Osteocyte (in vitro differentiated cells): ENCODE results near the gene SMIM14. TPM values are rescaled to one million over a fixed set of nuclear protein-coding genes. Genes with fewer than 3 reads are reported as not detected.
A peak's percentile ranks its signal among the peaks of the same experiment; 100 is the strongest.
"Not testable (repeated sequence)": the region's sequence is repeated elsewhere in the genome, so short reads cannot be mapped to it uniquely, and the experiment has no call there.

Source experiments
- DNase-seq: peaks from one replicate; pipeline ENCODE4 v3.0.0; 2021; ENCODE audit warnings: mixed read lengths; ENCODE audit not compliant: unreplicated experiment; ENCODE audit errors: extremely low spot score
- H3K27ac Mint-ChIP-seq: one replicate; pipeline ENCODE4 v1.8.0; 2021; ENCODE audit warnings: mild to moderate bottlenecking, mixed read lengths; ENCODE audit not compliant: unreplicated experiment
- H3K27me3 Mint-ChIP-seq: one replicate; pipeline ENCODE4 v1.8.0; 2021; ENCODE audit warnings: mixed read lengths; ENCODE audit not compliant: unreplicated experiment
- H3K36me3 Mint-ChIP-seq: one replicate; pipeline ENCODE4 v1.8.0; 2021; ENCODE audit warnings: mixed read lengths; ENCODE audit not compliant: unreplicated experiment
- H3K4me1 Mint-ChIP-seq: one replicate; pipeline ENCODE4 v1.8.0; 2021; ENCODE audit warnings: mixed read lengths; ENCODE audit not compliant: unreplicated experiment
- H3K4me3 Mint-ChIP-seq: one replicate; pipeline ENCODE4 v1.8.0; 2021; ENCODE audit warnings: mild to moderate bottlenecking, moderate library complexity, mixed read lengths; ENCODE audit not compliant: unreplicated experiment
- H3K9me3 Mint-ChIP-seq: one replicate; pipeline ENCODE4 v1.8.0; 2021; ENCODE audit warnings: mixed read lengths; ENCODE audit not compliant: unreplicated experiment
- total RNA-seq: library from RNA; stranded (reverse); gene quantifications from 2 replicates; pipeline ENCODE4 v1.2.1, GENCODE V29; 2021
- TF ChIP-seq, protein P1 (sequence below): fragments of 200-600 bp; sonication (generic); IDR thresholded peaks from 2 replicates; pipeline ENCODE4 v1.5.0; 2021; ENCODE audit warnings: antibody characterized with exemption, mild to moderate bottlenecking, moderate library complexity

The SMIM14 gene
- total RNA-seq, 1 donor from 2014 or later: 67.1 TPM

DNA sequence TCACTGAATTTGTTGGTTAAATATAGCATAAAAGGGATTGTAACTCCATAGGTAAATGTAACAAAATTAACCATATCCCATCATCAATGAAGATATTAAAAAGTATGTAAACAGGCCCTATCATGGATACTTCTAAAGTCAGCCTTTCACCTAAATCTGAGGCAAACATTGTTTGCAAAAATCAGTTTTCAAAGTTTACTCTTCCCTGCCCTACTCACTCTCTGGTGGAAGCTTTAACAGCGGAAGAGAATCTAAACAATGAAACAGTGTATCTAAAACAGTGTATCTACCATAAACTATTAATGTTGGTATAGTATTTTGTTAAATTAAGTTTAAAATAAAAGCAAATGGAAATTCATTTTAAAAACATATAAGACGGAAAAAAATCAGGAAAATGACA lies 21.1 kb downstream of the SMIM14 start:
- no peaks in the 10 kb centered on the region for H3K27me3 Mint-ChIP-seq
- peak overlapping the region; percentile 97 for H3K27ac Mint-ChIP-seq
- H3K9me3 Mint-ChIP-seq: no peaks in the 10 kb centered on the region
- H3K4me1 Mint-ChIP-seq: peaks cover 74% of the 10 kb centered on the region
- DNase-seq: no peak
- TF ChIP-seq, protein P1, sequence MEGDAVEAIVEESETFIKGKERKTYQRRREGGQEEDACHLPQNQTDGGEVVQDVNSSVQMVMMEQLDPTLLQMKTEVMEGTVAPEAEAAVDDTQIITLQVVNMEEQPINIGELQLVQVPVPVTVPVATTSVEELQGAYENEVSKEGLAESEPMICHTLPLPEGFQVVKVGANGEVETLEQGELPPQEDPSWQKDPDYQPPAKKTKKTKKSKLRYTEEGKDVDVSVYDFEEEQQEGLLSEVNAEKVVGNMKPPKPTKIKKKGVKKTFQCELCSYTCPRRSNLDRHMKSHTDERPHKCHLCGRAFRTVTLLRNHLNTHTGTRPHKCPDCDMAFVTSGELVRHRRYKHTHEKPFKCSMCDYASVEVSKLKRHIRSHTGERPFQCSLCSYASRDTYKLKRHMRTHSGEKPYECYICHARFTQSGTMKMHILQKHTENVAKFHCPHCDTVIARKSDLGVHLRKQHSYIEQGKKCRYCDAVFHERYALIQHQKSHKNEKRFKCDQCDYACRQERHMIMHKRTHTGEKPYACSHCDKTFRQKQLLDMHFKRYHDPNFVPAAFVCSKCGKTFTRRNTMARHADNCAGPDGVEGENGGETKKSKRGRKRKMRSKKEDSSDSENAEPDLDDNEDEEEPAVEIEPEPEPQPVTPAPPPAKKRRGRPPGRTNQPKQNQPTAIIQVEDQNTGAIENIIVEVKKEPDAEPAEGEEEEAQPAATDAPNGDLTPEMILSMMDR: no peak
- no peak overlapping the region for H3K4me3 Mint-ChIP-seq
- peaks cover 2% of the 10 kb centered on the region for H3K36me3 Mint-ChIP-seq

DNA sequence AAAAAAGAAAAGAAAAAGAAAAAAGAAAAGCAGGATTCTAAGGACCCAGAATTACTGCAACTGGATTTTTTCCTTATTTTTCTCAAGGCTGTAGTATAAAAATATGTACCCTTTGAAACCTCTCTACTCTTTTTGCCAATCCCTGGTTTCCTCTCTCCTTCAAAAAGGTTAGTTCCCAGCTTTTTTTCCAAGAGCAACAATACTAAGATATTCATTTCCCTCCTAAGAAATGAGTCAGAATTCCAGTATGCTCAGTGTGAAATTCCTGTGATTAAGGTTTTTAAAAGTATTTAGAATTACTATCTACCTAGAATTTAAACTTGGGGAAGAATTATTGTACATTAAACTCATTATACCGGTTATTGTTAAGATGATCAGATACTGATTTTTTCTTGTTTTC lies 22.0 kb downstream of the SMIM14 start:
- Mint-ChIP-seq H3K9me3 (no peaks in the 10 kb centered on the region), H3K27me3 (no peaks in the 10 kb centered on the region), H3K4me3 (peak overlapping the region; percentile 26), H3K36me3 (peaks cover 2% of the 10 kb centered on the region), H3K4me1 (peaks cover 78% of the 10 kb centered on the region), H3K27ac (peak overlapping the region; percentile 97)
- TF ChIP-seq, protein P1: no peak
- DNase-seq: no peak

DNA sequence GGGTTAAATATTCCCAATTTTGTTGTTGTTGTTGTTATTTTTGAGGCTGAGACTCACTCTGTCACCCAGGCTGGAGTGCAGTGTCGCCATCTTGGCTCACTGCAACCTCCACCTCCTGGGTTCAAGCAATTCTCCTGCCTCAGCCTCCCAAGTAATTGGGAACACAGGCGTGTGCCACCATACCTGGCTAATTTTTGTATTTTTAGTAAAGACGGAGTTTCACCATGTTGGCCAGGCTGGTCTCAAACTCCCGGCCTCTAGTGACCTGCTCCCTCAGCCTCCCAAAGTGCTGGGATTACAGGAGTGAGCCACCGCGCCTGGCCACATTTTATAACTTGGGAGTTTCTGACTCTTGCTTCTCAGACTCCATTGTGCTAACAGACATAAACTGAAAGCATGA lies 22.6 kb downstream of the SMIM14 start:
- H3K27me3 Mint-ChIP-seq, H3K36me3 Mint-ChIP-seq, DNase-seq, H3K9me3 Mint-ChIP-seq: not testable (repeated sequence)
- Mint-ChIP-seq H3K4me1 (peaks cover 72% of the 10 kb centered on the region), H3K27ac (peak overlapping the region; percentile 97), H3K4me3 (peak overlapping the region; percentile 26)

DNA sequence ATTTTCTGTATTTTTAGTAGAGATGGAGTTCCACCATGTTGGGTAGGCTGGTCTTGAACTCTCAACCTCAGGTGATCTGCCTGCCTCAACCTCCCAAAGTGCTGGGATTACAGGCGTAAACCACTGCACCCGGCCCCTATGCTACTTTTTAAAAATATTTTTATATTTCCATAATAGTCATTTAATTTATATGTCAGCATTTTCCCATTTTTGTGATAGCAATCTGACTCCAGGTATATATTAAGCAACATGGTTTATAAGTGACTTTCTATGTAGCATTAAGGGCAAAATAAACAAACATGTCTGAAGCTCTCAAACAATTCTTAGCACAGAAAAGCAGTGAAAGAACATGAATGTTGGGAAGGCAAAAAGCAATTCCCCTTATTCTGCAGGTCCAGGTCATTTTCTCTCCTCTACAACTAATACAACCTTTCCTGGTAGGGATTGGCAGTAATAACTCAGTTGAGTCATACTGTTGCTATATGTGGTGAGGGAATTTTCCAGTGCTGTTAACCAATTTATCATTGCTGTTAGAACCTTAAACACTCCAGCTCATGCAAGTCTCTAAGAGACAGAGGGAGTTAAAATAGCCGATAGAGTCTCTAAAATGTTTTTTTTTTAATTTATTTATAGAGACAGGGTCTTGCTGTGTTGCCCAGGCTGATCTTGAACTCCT lies 24.0 kb downstream of the SMIM14 start:
- TF ChIP-seq, protein P1: no peak
- Mint-ChIP-seq H3K27ac (peak overlapping the region; percentile 97), H3K9me3 (no peaks in the 10 kb centered on the region), H3K36me3 (peaks cover 8% of the 10 kb centered on the region), H3K27me3 (no peaks in the 10 kb centered on the region), H3K4me3 (no peak overlapping the region), H3K4me1 (peaks cover 69% of the 10 kb centered on the region)
- no peak for DNase-seq

DNA sequence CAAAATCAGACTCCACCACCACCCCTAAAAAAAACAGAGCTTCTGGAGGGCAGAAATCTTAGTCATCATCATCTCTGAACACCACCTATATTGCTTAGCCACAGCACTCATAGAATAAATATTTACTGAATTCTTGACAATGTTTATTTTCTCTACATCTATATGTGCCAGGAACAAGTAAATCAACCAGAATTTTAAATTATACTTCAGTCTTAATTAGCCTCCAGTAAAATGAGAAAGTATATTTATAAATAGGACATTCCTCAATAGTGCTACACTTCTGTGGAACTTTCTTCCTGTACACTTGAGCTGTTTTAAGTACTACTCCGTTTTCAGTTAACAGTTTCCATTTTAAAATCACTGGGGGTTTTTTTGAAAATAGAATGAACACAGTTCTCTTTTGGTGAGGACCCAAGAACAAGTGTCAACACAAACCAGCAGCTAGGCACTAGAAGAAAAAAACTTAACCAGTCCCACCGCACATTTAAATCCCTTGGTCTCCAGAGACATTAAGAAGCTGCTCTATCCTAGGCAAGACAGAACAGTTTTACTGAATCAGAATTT lies 25.5 kb downstream of the SMIM14 start:
- DNase-seq: no peak
- peak overlapping the region; percentile 97 for H3K27ac Mint-ChIP-seq
- TF ChIP-seq, protein P1: no peak
- H3K4me3 Mint-ChIP-seq: peak overlapping the region; percentile 63
- no peaks in the 10 kb centered on the region for H3K27me3 Mint-ChIP-seq
- peaks cover 20% of the 10 kb centered on the region for H3K36me3 Mint-ChIP-seq
- no peaks in the 10 kb centered on the region for H3K9me3 Mint-ChIP-seq
- H3K4me1 Mint-ChIP-seq: peaks cover 78% of the 10 kb centered on the region
